OCI-LY3 (cell line): ENCODE results near the gene MAGI1.

ENCODE experiments used
- CTCF ChIP-seq: fragments of 200-600, 300-600 bp; sonication (generic); IDR thresholded peaks from 2 replicates; pipeline ENCODE4 v1.5.1; 2014; ENCODE audit warnings: antibody characterized with exemption, low read length, low read depth
- EZH2phosphoT487 ChIP-seq: fragments of 200-600 bp; shearing (Covaris generic); IDR thresholded peaks from 2 replicates; pipeline ENCODE4 v1.6.1; 2018; ENCODE audit warnings: antibody characterized with exemption, mixed run types, low read depth

- no peak for TF ChIP-seq EZH2phosphoT487
- no peak for TF ChIP-seq CTCF
Measured at GRCh38 chr3:66068255-66068654, 29.5 kb upstream of the MAGI1 start.
